Vagina (tissue), 2 donors: ENCODE results near the gene NOB1. TPM values are rescaled to one million over a fixed set of nuclear protein-coding genes. Genes with fewer than 3 reads are reported as not detected.

Experiments
- DNase-seq, 2 donors: peaks; one replicate each; pipeline ENCODE4 v3.0.0-alpha.2; 2017; ENCODE audit errors: extremely low spot score in 2 of 2
- H3K27ac ChIP-seq: fragments of 200-600 bp; sonication (generic); one replicate; pipeline ENCODE4 v1.5.1; 2019
- H3K27me3 ChIP-seq: fragments of 200-600 bp; sonication (generic); one replicate; pipeline ENCODE4 v1.5.1; 2019
- H3K36me3 ChIP-seq, 2 donors: fragments of 200-600 bp; sonication (generic); one replicate each; pipeline ENCODE4 v1.5.1; 2017 to 2019
- H3K4me1 ChIP-seq: fragments of 200-600 bp; sonication (generic); one replicate; pipeline ENCODE4 v1.5.1; 2019
- H3K4me3 ChIP-seq, 2 donors: fragments of 200-600 bp; sonication (generic); 1 replicate in 1 of 2; 2 replicates in 1 of 2; pipeline ENCODE4 v1.5.1; 2016 to 2019
- H3K9me3 ChIP-seq: fragments of 200-600 bp; sonication (generic); one replicate; pipeline ENCODE4 v1.5.1; 2019
- POLR2A ChIP-seq, 2 donors: fragments of 450-650 bp; IDR thresholded peaks; one replicate each; pipeline ENCODE4 v1.6.1; 2017; ENCODE audit warnings: antibody characterized with exemption in 2 of 2, mild to moderate bottlenecking in 2 of 2, moderate library complexity in 2 of 2
- POLR2AphosphoS5 ChIP-seq, 2 donors: sonication (generic); formaldehyde crosslinking; IDR thresholded peaks; one replicate each; pipeline ENCODE4 v1.9.0; 2017; ENCODE audit warnings: antibody characterized with exemption in 2 of 2, mild to moderate bottlenecking in 2 of 2, low read depth in 1 of 2; ENCODE audit not compliant: insufficient read depth in 1 of 2
- intact Hi-C: fragments of 100-400 bp; cut with DNase I; formaldehyde crosslinking; loops from one replicate; pipeline ENCODE4 v1.15.1; 2023
- small RNA-seq: library from RNA; depleted of rRNA; stranded (forward); fragments of <200 nt; gene quantifications from one replicate; pipeline ENCODE3, GENCODE V24; 2016
- total RNA-seq: library from RNA; depleted of rRNA; stranded (reverse); fragments of >200 nt; gene quantifications from one replicate; pipeline ENCODE4 v1.2.3, GENCODE V29; 2016
- TF ChIP-seq, protein P1 (sequence below), 3 experiments: fragments of 450-650 bp in 2 of 3; fragments of 200-600 bp in 1 of 3; sonication (generic) in 1 of 3; IDR thresholded peaks; one replicate each; pipeline ENCODE4 v1.5.1; 2017 to 2019; ENCODE audit warnings: antibody characterized with exemption in 3 of 3, mild to moderate bottlenecking in 2 of 3, moderate library complexity in 2 of 3

Gene NOB1
- total RNA-seq, 1 donor from 2014 or later, result 67.0 TPM

GRCh38 chr16:69699915-69700314, 54.8 kb downstream of the NOB1 start:
- H3K36me3 ChIP-seq, result peaks cover 0 to 11% of the 10 kb centered on the region in 2 donors
- H3K4me1 ChIP-seq, result no peaks in the 10 kb centered on the region
- no peak for DNase-seq
- no peaks in the 10 kb centered on the region for H3K27me3 ChIP-seq
- no peak overlapping the region for H3K27ac ChIP-seq
- no peak for TF ChIP-seq POLR2AphosphoS5 (IDR thresholded peaks at IDR 0.05; ENCODE audit: insufficient read depth in 1 of 2, low read depth in 1 of 2)
- TF ChIP-seq, protein P1, sequence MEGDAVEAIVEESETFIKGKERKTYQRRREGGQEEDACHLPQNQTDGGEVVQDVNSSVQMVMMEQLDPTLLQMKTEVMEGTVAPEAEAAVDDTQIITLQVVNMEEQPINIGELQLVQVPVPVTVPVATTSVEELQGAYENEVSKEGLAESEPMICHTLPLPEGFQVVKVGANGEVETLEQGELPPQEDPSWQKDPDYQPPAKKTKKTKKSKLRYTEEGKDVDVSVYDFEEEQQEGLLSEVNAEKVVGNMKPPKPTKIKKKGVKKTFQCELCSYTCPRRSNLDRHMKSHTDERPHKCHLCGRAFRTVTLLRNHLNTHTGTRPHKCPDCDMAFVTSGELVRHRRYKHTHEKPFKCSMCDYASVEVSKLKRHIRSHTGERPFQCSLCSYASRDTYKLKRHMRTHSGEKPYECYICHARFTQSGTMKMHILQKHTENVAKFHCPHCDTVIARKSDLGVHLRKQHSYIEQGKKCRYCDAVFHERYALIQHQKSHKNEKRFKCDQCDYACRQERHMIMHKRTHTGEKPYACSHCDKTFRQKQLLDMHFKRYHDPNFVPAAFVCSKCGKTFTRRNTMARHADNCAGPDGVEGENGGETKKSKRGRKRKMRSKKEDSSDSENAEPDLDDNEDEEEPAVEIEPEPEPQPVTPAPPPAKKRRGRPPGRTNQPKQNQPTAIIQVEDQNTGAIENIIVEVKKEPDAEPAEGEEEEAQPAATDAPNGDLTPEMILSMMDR (IDR thresholded peaks at IDR 0.05), result no peak
- no peak for TF ChIP-seq POLR2A (IDR thresholded peaks at IDR 0.05)
- no peak overlapping the region for H3K4me3 ChIP-seq
- intact Hi-C loops, result no loop called here
- H3K9me3 ChIP-seq, result no peaks in the 10 kb centered on the region

- no peak overlapping the region for H3K27ac ChIP-seq
- H3K27me3 ChIP-seq, result no peaks in the 10 kb centered on the region
- no peak for TF ChIP-seq POLR2A (IDR thresholded peaks at IDR 0.05)
- TF ChIP-seq POLR2AphosphoS5 (IDR thresholded peaks at IDR 0.05; ENCODE audit: insufficient read depth in 1 of 2, low read depth in 1 of 2), result no peak
- TF ChIP-seq, protein P1 (IDR thresholded peaks at IDR 0.05), result no peak
- no peak overlapping the region for H3K4me3 ChIP-seq
- DNase-seq, result no peak
- no peaks in the 10 kb centered on the region for H3K9me3 ChIP-seq
- H3K4me1 ChIP-seq, result no peaks in the 10 kb centered on the region
- intact Hi-C loops, result no loop called here
- H3K36me3 ChIP-seq, result peaks cover 0 to 23% of the 10 kb centered on the region in 2 donors
These were observed 56.3 kb downstream of the NOB1 start for GRCh38 chr16:69698404-69698803.

DNA sequence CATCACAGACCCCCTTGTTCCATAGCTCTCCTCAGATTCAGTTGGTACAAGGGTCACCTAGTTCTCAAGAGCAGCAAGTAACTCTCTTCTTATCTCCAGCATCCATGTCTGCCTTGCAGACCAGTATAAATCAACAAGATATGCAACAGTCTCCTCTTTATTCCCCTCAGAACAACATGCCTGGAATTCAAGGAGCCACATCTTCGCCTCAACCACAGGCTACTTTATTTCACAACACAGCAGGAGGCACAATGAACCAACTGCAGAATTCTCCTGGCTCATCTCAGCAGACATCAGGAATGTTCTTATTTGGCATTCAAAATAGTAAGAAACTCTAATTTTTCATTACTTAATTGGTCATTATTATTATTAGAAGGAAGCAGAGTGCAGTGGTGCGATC, 60.8 kb downstream of the NOB1 start:
- DNase-seq, result no peak
- Histone ChIP-seq H3K27ac (no peak overlapping the region), H3K4me3 (no peak overlapping the region), H3K27me3 (no peaks in the 10 kb centered on the region), H3K9me3 (no peaks in the 10 kb centered on the region), H3K36me3 (peaks cover 0 to 48% of the 10 kb centered on the region in 2 donors), H3K4me1 (no peaks in the 10 kb centered on the region)
- intact Hi-C loops, result no loop called here
- TF ChIP-seq POLR2AphosphoS5 (IDR thresholded peaks at IDR 0.05; ENCODE audit: insufficient read depth in 1 of 2, low read depth in 1 of 2), result no peak
- no peak for TF ChIP-seq POLR2A (IDR thresholded peaks at IDR 0.05)
- TF ChIP-seq, protein P1 (IDR thresholded peaks at IDR 0.05), result no peak

DNA sequence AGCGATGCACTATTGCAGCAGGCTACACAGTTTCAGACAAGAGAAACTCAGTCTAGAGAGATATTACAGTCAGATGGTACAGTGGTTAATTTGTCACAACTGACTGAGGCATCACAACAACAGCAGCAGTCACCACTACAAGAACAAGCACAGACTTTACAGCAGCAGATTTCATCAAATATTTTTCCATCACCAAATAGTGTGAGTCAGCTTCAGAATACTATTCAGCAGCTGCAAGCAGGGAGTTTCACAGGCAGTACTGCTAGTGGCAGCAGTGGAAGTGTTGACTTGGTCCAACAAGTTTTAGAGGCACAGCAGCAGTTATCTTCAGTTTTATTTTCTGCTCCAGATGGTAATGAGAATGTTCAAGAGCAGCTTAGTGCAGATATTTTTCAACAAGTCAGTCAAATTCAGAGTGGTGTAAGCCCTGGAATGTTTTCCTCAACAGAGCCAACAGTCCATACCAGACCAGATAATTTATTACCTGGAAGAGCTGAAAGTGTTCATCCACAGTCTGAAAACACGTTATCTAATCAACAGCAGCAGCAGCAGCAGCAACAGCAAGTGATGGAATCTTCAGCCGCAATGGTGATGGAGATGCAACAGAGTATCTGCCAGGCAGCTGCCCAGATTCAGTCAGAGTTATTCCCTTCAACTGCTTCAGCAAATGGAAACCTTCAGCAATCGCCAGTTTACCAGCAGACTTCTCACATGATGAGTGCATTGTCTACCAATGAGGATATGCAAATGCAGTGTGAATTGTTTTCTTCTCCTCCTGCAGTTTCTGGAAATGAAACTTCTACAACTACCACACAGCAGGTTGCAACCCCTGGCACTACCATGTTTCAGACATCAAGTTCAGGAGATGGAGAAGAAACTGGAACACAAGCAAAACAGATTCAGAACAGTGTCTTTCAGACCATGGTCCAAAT, 62.5 kb downstream of the NOB1 start:
- Histone ChIP-seq H3K36me3 (peaks cover 0 to 45% of the 10 kb centered on the region in 2 donors), H3K27me3 (no peaks in the 10 kb centered on the region), H3K27ac (peak overlapping the region; percentile 30), H3K9me3 (no peaks in the 10 kb centered on the region), H3K4me1 (no peaks in the 10 kb centered on the region), H3K4me3 (no peak overlapping the region)
- no peak for DNase-seq
- intact Hi-C loops, result no loop called here
- TF ChIP-seq POLR2A (IDR thresholded peaks at IDR 0.05), result no peak
- no peak for TF ChIP-seq POLR2AphosphoS5 (IDR thresholded peaks at IDR 0.05; ENCODE audit: insufficient read depth in 1 of 2, low read depth in 1 of 2)
- TF ChIP-seq, protein P1 (IDR thresholded peaks at IDR 0.05), result no peak

Small RNA genes lying within 50 kb of the gene (small RNA-seq; reads per million reads assigned to genes)
- gene RF00091, result not detected

Other genes starting within 250 kb of the NOB1 start
- gene NFAT5, start 189.0 kb downstream of the NOB1 start, total RNA-seq, result 63.8 TPM
- gene NQO1, start 28.4 kb downstream of the NOB1 start, total RNA-seq, result 84.5 TPM
- 26.0 TPM for gene WWP2, start 7.4 kb upstream of the NOB1 start, total RNA-seq
- 1.2 TPM for gene CLEC18A, start 196.4 kb upstream of the NOB1 start, total RNA-seq